Endothelial cell of umbilical vein (primary cell): ENCODE results near the gene HHATL. TPM values are rescaled to one million over a fixed set of nuclear protein-coding genes. Genes with fewer than 3 reads are reported as not detected.
A peak's percentile ranks its signal among the peaks of the same experiment; 100 is the strongest.

Source experiments
- BruUV-seq: library from RNA; stranded (reverse); fragments of 400-500 nt; replicated peaks from 2 replicates; lab custom pipeline; 2021; lab: Mats Ljungman, UMichigan
- CTCF ChIA-PET: fragments of 300-600, 350-600 bp; sonication (Branson Sonifier 250); formaldehyde crosslinking; loops from one replicate; lab custom pipeline; 2021; ENCODE audit warnings: antibody characterized with exemption, inconsistent platforms; lab: Charles Lee
- POLR2A ChIA-PET: fragments of 300-600, 350-600 bp; sonication (Branson Sonifier 250); formaldehyde crosslinking; loops from one replicate; lab custom pipeline; 2021; ENCODE audit warnings: antibody characterized with exemption, inconsistent platforms; lab: Charles Lee
- DNase-seq: peaks from one replicate; pipeline ENCODE4 v3.0.0-alpha.2; 2011; ENCODE audit warnings: low read depth, low spot score
- FAIRE-seq: peaks from 2 replicates; lab custom pipeline; 2011; peaks lifted over from hg19 to GRCh38; lab: Jason Lieb, UNC
- H2AFZ ChIP-seq: 2 replicates; pipeline ENCODE4 v1.6.0; 2012; ENCODE audit warnings: low read depth, low read length, control low read depth, inconsistent platforms
- H3K27ac ChIP-seq: 2 replicates; pipeline ENCODE4 v1.5.1; 2011; ENCODE audit warnings: low read depth, mild to moderate bottlenecking, control low read depth, low read length, moderate library complexity; ENCODE audit not compliant: insufficient read depth
- H3K27me3 ChIP-seq, 2 experiments: 2 replicates each; pipeline versions ENCODE4 v1.6.0 to v1.6.1; 2011; ENCODE audit warnings: low read length in 2 of 2, mixed read lengths in 1 of 2; ENCODE audit not compliant: control insufficient read depth in 2 of 2, insufficient read depth in 2 of 2
- H3K36me3 ChIP-seq, 2 experiments: 2 replicates in 1 of 2; 3 replicates in 1 of 2; pipeline ENCODE4 v1.5.1; 2011; ENCODE audit warnings: low read length in 2 of 2, mild to moderate bottlenecking in 1 of 2, moderate library complexity in 1 of 2; ENCODE audit not compliant: control insufficient read depth in 2 of 2, insufficient read depth in 2 of 2; ENCODE audit errors: extremely low read depth in 1 of 2
- H3K4me1 ChIP-seq: 3 replicates; pipeline ENCODE4 v1.5.1; 2011; ENCODE audit warnings: mild to moderate bottlenecking, low read length; ENCODE audit not compliant: control insufficient read depth, insufficient read depth; ENCODE audit errors: extremely low read depth
- H3K4me2 ChIP-seq: 2 replicates; pipeline ENCODE4 v1.6.1; 2011; ENCODE audit warnings: low read length, control low read depth, mixed read lengths; ENCODE audit not compliant: insufficient read depth
- H3K4me3 ChIP-seq, 3 experiments: fragments of 200-600 bp in 1 of 3; sonication (generic), shearing (Covaris generic) in 1 of 3; replicated peaks in 1 of 3; 2 replicates each; pipeline ENCODE4 v1.5.1; 2011 to 2016; ENCODE audit warnings: control low read depth in 3 of 3, low read length in 3 of 3, mild to moderate bottlenecking in 2 of 3, inconsistent platforms in 1 of 3, low read depth in 1 of 3, moderate library complexity in 1 of 3; ENCODE audit not compliant: insufficient read depth in 1 of 3
- H3K79me2 ChIP-seq: 2 replicates; pipeline ENCODE4 v1.6.0; 2012; ENCODE audit warnings: low read length, inconsistent platforms; ENCODE audit not compliant: control insufficient read depth, insufficient read depth
- H3K9ac ChIP-seq: replicated peaks from 2 replicates; pipeline ENCODE3; 2011; ENCODE audit warnings: low read length, control low read depth; ENCODE audit not compliant: insufficient read depth; ENCODE audit errors: extremely low read depth
- H3K9me1 ChIP-seq: replicated peaks from 3 replicates; pipeline ENCODE4 v1.6.0; 2011; ENCODE audit warnings: mild to moderate bottlenecking, low read length; ENCODE audit not compliant: control insufficient read depth, insufficient read depth; ENCODE audit errors: extremely low read depth
- H3K9me3 ChIP-seq: replicated peaks from 2 replicates; pipeline ENCODE4 v1.5.1; 2012; ENCODE audit warnings: low read length, inconsistent platforms; ENCODE audit not compliant: control insufficient read depth, insufficient read depth
- H4K20me1 ChIP-seq: replicated peaks from 2 replicates; pipeline ENCODE3; 2011; ENCODE audit warnings: mild to moderate bottlenecking, low read length; ENCODE audit not compliant: control insufficient read depth, insufficient read depth; ENCODE audit errors: extremely low read depth
- EZH2 ChIP-seq: IDR thresholded peaks from 2 replicates; pipeline ENCODE4 v1.6.1; 2012; ENCODE audit warnings: borderline replicate concordance, low read depth, mild to moderate bottlenecking, moderate library complexity, low read length, inconsistent platforms; ENCODE audit not compliant: severe bottlenecking
- FOS ChIP-seq: IDR thresholded peaks from 2 replicates; pipeline ENCODE4 v1.6.1; 2011; ENCODE audit warnings: mild to moderate bottlenecking, low read length, moderate library complexity, borderline replicate concordance; ENCODE audit not compliant: insufficient read depth
- GATA2 ChIP-seq: IDR thresholded peaks from 2 replicates; pipeline ENCODE4 v1.7.0; 2011; ENCODE audit warnings: low read depth, mild to moderate bottlenecking, moderate library complexity, mixed read lengths, low read length; ENCODE audit not compliant: insufficient read length, insufficient read depth
- JUN ChIP-seq: IDR thresholded peaks from 2 replicates; pipeline ENCODE4 v1.6.1; 2011; ENCODE audit warnings: borderline replicate concordance, low read depth; ENCODE audit not compliant: insufficient read length, insufficient read depth
- MYC ChIP-seq: IDR thresholded peaks from one replicate; pipeline ENCODE4 v1.6.1; 2011; ENCODE audit warnings: mild to moderate bottlenecking, low read depth, low read length
- POLR2A ChIP-seq: IDR thresholded peaks from 2 replicates; pipeline ENCODE4 v1.6.1; 2012; ENCODE audit warnings: low read depth, mild to moderate bottlenecking, control low read depth, low read length
- POLR2AphosphoS5 ChIP-seq: IDR thresholded peaks from 2 replicates; pipeline ENCODE4 v1.6.1; 2012; ENCODE audit warnings: low read depth, mild to moderate bottlenecking, control low read depth, low read length, moderate library complexity; ENCODE audit not compliant: insufficient read depth
- dilution Hi-C: fragments of 300-500 bp; cut with MboI; formaldehyde crosslinking; loops from one replicate; pipeline ENCODE4 v1.15.0; 2019; ENCODE audit warnings: low sequenced_read_pairs; ENCODE audit not compliant: extremely low pct_ligation_motif_present
- intact Hi-C: fragments of 100-400 bp; cut with micrococcal nuclease; formaldehyde crosslinking; loops from one replicate; pipeline ENCODE4 v1.10.0; 2022
- polyA plus RNA-seq, 4 experiments: library from polyadenylated mRNA; depleted of rRNA in 3 of 4; stranded (reverse) in 3 of 4; unstranded in 1 of 4; fragments of >200 nt; gene quantifications; 2 replicates each; pipeline versions ENCODE4 v1.2.1 to v1.2.3, GENCODE V29; 2011 to 2012; ENCODE audit warnings: missing spikeins in 1 of 4
- total RNA-seq: library from RNA; stranded (reverse); gene quantifications from 2 replicates; pipeline ENCODE4 v1.2.3, GENCODE V29; 2021
- TF ChIP-seq, protein P1 (sequence below): IDR thresholded peaks from 2 replicates; pipeline ENCODE4 v1.6.1; 2011; ENCODE audit not compliant: insufficient read depth, insufficient read length
- TF ChIP-seq, protein P2 (sequence below), 2 donors: IDR thresholded peaks; 1 replicate in 1 of 2; 2 replicates in 1 of 2; pipeline ENCODE4 v1.5.1; 2011; ENCODE audit warnings: low read length in 2 of 2, mild to moderate bottlenecking in 2 of 2, moderate library complexity in 2 of 2, control low read depth in 1 of 2, inconsistent platforms in 1 of 2, low read depth in 1 of 2; ENCODE audit not compliant: insufficient read depth in 1 of 2; ENCODE audit errors: extremely low read depth in 1 of 2

HHATL gene
- total and polyA plus RNA-seq, 2 donors (not counting 3 experiments of a cell fraction or from before 2014, with no cell fraction given) = not detected

DNA sequence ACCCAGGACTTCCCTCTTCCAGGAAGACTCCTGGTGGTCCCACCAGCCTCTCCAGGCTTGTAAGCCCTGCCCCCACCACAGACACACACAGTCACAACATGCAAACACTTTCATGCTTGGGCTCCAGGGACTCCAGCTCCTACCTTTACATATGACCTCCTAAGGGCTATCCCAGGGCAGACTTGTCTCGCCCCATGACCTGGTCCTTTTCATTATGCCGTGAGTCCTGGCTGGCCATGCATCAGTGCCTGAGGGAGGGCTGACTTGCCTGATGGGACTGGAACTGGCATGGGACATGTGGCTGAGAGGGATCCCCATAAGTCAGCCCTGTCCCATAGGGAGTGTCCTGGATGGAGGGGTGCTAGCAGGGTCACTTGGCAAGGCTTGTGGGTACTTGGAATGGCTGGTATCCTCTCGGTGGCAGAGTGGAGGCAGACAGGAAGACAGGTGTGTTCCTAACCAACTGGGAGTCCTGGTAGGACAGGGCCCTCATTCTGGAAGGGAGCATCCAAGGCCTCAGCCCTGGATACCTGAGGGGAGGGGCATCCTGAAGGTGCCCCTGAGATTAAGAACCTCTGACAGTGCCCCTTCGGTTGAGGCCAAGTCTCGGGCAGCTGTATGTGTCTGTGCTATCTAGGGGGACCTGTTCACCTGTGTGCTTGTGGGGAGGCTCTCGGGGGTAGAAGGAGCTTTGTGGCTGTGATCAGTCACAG is 540 bp upstream of the HHATL start:
- Histone ChIP-seq H3K9me3 (no peaks in the 10 kb centered on the region), H3K9me1 (no peaks in the 10 kb centered on the region), H3K4me2 (no peak overlapping the region), H3K27me3 (no peaks in the 10 kb centered on the region), H3K79me2 (no peaks in the 10 kb centered on the region), H3K4me1 (no peaks in the 10 kb centered on the region), H3K36me3 (no peaks in the 10 kb centered on the region), H3K27ac (no peak overlapping the region), H4K20me1 (no peaks in the 10 kb centered on the region), H2AFZ (no peak overlapping the region), H3K4me3 (no peak overlapping the region), H3K9ac (no peak overlapping the region)
- dilution Hi-C loops = no loop called here
- ChIA-PET CTCF (no interaction called here), POLR2A (no interaction called here)
- TF ChIP-seq GATA2 (no peak), FOS (no peak)
- intact Hi-C loops = no loop called here
- FAIRE-seq (no peak), DNase-seq (no peak)
- no TSS peak for BruUV-seq

DNA sequence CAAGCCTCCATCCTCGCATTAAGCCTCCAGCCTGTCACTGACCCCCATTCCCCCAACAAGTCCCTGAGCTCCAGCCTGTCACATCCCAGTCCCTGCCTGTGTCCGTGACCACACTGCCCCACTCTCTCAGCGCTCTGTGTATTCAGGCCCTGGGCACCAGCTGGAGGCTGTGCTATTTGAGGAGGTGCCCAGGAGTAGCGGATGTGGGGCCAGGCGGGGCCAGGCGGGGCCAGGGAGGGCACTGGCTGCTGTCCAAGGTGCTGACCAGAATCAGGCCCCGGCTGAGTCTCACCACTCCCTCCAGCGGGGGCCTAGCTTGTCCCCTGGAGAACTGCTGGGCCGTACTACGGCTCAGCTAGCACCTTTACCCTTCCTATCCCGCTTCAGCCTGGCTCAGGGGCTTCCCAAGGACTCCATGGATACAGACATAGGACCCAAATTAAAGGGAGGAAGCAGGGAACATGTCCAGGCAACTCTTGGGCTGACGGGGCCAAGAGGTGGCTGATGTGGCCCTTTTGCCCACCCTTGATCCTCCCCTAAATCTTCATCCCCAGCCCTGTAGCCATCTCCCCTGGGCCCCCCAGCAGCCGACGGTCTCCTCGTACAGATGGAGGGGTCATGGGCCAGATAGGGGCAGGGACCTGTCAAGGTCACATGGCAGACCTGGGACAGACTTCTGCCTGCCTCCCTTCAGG is 1.1 kb downstream of the HHATL start:
- Histone ChIP-seq H3K4me3 (no peak overlapping the region), H2AFZ (no peak overlapping the region), H3K9ac (no peak overlapping the region), H3K27me3 (no peaks in the 10 kb centered on the region), H3K79me2 (no peaks in the 10 kb centered on the region), H3K9me3 (no peaks in the 10 kb centered on the region), H3K4me1 (no peaks in the 10 kb centered on the region), H3K27ac (no peak overlapping the region), H3K4me2 (no peak overlapping the region), H4K20me1 (no peaks in the 10 kb centered on the region), H3K36me3 (no peaks in the 10 kb centered on the region), H3K9me1 (no peaks in the 10 kb centered on the region)
- no TSS peak for BruUV-seq
- intact Hi-C loops = no loop called here
- ChIA-PET POLR2A (no interaction called here), CTCF (interaction anchor here (1.2 kb wide), 1 partner anchor 43 kb away, joined by 3 read pairs; no protein-coding TSS in a partner anchor)
- dilution Hi-C loops = no loop called here
- FAIRE-seq (no peak), DNase-seq (peak; percentile 15)
- no peak for TF ChIP-seq EZH2
- no peak for TF ChIP-seq JUN
- TF ChIP-seq, protein P1, sequence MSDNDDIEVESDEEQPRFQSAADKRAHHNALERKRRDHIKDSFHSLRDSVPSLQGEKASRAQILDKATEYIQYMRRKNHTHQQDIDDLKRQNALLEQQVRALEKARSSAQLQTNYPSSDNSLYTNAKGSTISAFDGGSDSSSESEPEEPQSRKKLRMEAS = no peak
- TF ChIP-seq, protein P2, sequence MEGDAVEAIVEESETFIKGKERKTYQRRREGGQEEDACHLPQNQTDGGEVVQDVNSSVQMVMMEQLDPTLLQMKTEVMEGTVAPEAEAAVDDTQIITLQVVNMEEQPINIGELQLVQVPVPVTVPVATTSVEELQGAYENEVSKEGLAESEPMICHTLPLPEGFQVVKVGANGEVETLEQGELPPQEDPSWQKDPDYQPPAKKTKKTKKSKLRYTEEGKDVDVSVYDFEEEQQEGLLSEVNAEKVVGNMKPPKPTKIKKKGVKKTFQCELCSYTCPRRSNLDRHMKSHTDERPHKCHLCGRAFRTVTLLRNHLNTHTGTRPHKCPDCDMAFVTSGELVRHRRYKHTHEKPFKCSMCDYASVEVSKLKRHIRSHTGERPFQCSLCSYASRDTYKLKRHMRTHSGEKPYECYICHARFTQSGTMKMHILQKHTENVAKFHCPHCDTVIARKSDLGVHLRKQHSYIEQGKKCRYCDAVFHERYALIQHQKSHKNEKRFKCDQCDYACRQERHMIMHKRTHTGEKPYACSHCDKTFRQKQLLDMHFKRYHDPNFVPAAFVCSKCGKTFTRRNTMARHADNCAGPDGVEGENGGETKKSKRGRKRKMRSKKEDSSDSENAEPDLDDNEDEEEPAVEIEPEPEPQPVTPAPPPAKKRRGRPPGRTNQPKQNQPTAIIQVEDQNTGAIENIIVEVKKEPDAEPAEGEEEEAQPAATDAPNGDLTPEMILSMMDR (IDR thresholded peaks at IDR 0.05; ENCODE audit: extremely low read depth in 1 of 2, insufficient read depth in 1 of 2, low read depth in 1 of 2, low read length in 2 of 2) = no peak
- TF ChIP-seq GATA2 = no peak
- TF ChIP-seq POLR2AphosphoS5 = no peak
- TF ChIP-seq FOS = no peak
- TF ChIP-seq MYC = no peak
- TF ChIP-seq POLR2A = no peak
